NCI-H2227 (cell line): ENCODE data around the gene RBBP8.

Experiments used
- DNase-seq: peaks from one replicate; lab custom pipeline; 2025; ENCODE audit not compliant: unreplicated experiment; lab: John Stamatoyannopoulos, UW

Gene RBBP8

DNA sequence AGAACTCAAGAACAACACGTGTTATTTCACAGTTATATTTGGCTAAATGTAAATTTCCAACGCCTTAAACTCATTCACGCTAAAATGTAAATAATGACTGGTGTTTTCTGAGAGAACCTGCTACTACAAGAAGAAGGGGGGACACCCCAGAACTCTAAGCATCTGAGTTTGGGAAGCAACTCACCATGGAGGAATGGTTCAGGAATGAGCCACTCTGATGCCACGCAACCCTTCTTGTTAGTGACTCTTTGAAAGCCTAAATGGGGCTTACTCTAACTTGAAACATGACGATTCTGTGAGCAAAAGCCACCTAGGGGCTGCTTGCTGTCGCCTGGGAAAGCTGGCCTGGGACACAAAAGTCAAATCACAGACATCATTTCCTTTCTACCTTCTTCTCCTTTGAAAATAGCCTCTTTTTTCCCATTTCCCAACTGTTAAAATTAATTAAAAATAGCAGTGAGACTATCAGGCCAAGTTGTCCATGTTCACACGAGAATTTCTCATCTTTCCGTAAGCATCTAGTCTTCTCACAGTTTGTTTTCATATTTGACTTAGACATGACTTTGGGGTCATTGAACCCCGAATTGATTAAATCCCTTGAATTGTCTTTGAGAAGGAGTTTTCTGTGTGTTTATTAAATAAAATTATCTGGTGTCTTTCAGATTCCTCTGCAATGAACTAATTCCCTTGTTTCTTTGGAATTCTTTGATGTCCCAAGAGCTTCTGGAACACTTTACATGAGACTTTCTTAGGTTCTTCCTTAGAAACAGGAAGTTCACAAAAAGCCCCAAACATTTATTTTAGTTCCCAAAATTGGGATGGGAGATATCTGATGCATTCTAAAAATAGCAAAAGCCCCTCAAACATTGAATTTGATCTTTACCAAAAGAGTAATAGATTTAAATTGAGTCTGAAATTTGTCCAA lies 126.7 kb downstream of the RBBP8 start:
- no peak for DNase-seq

- no peak for DNase-seq
Measured at GRCh38 chr18:23062011-23062410, 128.9 kb downstream of the RBBP8 start.

DNA sequence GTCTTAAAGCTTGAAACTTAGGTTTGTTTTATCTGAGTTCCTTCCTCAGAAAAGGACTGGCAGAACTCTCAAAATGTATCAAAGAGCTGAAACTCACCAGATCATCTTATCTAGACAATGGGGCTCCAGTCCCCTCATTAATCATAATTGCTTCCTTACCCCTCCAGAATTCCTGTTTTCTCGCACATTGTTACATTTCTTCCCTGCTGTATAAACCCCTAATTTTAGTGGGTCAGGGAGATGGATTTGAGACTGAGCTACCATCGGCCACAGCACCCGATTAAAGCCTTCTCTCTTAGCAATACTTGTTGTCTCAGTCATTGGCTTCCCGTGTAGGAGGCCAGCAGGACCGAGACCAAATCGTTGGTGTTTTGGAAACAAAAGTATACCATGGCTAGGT lies 130.4 kb downstream of the RBBP8 start:
- no peak for DNase-seq

DNA sequence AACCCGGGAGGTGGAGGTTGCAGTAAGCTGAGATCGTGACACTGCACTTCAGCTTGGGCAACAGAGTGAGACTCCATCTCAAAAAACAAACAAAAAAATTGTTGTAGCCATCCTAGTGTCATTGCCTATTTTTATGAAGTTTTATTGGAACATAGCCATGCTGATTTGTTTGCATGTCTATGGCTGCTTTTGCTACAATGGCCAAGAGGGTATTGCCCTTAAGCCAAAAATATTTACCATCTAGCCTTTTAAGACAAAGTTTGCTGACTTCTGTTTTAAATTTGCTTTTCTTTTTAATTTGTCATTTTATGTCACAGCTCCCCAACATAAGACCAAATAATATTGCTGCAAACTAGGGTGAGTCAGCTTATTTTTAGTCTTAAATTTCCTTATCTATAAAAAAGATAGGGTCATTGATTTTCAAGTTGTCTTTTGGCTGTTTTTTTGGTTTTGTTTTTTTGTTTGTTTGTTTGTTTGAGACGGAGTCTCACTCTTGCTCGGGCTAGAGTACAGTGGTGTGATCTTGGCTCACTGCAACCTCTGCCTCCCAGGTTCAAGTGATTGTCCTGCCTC lies 132.2 kb downstream of the RBBP8 start:
- no peak for DNase-seq

DNA sequence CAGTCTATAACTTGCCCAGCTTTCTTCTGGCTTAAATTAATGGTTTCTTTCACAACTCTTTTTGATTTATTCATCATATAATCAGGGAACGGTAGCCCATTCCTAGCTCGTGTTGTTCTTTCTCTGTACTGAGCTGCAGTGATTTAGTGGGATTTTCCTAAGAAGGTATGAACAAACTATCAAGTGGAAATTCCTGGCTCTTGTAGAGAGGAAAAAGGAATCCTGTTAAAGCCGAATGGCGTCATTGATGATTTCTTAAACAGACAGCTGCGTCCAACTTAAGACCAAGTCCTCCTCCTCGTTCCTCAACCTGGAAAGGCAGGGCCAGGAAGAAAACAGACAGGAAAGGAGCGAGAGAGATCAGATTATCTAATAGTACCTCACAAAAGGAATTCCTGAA lies 132.9 kb downstream of the RBBP8 start:
- DNase-seq, result no peak

- no peak for DNase-seq
Measured at GRCh38 chr18:23066504-23067039, 133.4 kb downstream of the RBBP8 start.

DNA sequence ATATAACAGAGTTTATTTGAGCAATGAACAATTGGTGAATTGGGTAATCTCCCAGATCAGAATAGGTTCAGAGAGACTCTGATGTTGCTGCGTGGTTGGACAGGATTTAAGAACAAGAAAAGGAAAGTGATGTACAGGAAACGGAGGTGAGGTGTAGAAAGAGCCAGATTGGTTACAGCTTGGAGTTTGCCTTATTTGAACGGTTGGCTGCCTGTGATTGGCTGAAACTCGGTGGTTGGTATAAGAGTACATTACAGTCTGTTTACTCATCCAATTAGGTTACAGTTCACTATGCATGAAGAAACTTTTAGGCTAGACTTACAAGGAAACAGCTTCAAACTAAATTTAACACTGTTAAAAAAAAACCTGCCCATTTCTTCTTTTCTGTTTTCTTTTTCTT lies 134.1 kb downstream of the RBBP8 start:
- no peak for DNase-seq

- no peak for DNase-seq
Measured at GRCh38 chr18:23068011-23068410, 134.9 kb downstream of the RBBP8 start.

- peak; percentile 13 for DNase-seq
Measured at GRCh38 chr18:23068570-23069310, 135.6 kb downstream of the RBBP8 start.

DNA sequence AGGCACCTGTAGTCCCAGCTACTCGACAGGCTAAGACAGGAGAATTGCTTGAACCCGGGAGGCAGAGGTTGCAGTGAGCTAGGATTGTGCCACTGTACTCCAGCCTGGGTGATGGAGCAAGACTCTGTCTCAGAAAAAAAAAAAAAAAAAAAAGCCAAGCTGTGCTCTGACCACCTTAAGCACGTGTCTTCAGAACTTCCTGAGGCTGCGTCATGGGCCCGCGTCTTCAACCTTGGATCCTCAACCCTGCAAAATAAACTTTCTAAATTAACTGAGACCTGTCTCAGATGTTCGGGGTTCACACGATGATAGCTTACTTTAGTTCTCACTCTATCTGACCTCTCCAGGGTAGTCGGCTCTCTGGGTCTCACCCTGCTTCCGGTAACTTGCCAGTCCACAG lies 136.4 kb downstream of the RBBP8 start:
- DNase-seq, result no peak

DNA sequence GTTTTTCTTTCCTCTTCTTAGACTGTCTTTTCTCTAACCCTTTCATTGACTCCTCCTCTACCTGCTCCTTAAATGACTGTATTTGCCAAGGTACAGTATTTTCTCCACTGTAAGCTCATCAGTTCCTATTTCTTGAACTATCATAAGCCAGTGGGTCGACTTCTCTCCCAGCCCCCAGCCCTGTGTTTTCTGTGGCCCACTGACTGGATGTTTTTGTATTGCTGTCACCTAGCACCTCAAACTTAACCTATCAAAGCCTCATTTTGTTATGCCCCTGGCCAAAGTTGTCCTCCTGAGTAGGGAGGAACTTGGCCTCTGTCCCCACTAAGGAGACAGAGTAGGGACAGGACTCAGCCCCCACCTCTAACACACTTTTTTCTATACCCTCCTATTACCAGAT lies 136.8 kb downstream of the RBBP8 start:
- no peak for DNase-seq

DNA sequence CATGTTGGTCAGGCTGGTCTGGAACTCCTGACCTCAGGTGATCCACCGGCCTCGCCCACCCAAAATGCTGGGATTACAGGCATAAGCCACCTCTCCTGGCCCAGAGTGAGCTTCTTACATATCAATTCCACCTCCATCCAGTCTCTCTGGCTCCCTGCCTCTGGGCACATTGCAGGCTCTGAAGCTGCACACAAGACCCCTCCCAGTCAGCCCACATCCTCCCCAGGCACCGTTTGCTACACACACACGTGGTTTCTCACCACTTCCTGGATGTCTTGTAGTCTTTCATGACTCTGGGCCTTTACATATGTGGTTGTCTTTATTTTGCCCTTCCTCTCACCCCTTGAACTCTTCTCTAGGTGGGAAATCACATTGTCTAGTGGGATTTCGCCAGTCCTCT lies 138.2 kb downstream of the RBBP8 start:
- no peak for DNase-seq

- no peak for DNase-seq
Measured at GRCh38 chr18:23072079-23072478, 139.0 kb downstream of the RBBP8 start.

DNA sequence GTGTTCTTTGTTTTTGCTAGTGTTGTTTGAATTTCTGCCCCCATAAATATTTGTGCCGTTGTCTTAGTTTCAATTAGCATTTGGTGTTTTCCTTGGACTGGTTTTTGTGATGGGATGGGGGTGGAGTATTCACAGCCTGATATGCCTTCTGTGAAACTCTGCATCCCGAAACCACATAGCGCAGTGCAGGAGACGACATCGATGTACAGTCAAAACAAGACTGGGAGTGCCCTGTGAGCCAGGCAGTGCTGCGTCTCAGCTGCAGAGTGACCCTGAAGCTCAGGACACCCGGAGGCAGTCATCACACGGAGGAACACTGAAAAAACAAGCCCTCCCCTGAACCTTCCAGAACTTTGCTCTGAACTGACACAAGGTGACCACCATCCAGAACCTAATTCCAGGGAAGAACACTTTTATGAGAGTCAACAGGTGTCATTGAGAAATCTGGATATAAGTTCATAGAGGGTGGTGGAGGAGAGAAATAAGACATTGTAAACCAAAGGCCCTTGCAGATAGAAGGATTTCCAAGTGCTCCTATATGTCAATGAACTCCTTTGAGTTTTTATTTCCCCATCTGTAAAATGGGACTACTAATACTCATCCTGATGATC lies 141.0 kb downstream of the RBBP8 start:
- no peak for DNase-seq
